ENCODE measurements around the gene SKI.

DNA sequence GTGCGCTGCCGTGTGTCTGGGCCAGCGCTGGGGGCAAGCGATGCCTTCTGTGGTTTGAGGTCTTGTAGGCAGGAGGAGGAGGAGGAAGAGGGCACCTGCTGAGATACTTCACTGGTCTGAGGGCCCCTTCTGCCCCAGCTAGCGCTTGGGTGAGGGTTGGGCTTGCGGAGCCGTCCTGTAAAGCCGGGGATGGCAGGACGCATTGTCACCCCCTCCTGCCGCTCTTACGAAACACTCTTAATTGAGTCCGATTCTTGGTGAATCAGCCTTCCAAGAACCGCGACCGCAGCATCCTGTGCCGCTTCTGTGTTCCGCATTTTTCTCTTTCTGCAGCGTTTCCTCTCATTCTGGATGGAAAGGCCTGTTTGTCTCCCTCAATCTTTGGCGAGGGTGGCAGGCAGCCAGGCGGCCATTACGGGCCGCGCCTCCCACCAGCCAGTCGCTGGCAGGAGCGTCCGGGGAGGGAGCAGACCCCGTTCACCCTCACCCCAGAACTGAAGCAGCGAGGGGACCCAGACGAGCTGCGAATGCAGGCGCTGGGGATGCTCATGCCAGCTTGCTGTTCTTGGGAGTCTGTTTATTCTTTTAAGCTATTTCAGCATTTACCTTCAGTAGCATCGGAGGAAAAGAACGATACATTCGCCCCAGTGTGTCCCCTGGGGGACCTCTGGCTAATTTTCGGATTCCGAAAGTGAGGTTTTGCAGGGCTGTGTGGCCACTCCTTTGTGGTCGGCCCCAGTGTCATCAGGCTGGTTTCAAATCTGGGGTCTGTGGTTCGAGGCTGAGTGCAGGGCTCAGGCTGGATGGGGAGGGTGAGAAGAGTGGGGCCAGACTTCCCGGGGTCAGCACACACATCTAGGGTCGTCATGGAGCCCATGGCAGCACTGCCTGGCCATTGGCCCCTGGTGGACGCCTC lies 62.7 kb downstream of the SKI start:
- TF ChIP-seq EZH2 (IDR thresholded peaks at IDR 0.05) (no peak), POLR2AphosphoS5 (IDR thresholded peaks at IDR 0.05; ENCODE audit: borderline replicate concordance, low read depth, low read length) (no peak)

Measured in SK-N-MC (cell line).